Nephron (organoid): Measurements from ENCODE around the gene DNAH2.

Experiments
- H3K27ac Mint-ChIP-seq, 3 experiments: 2 replicates each; pipeline ENCODE4 v1.8.0; 2020; ENCODE audit warnings: mixed read lengths in 3 of 3, mild to moderate bottlenecking in 2 of 3, moderate library complexity in 1 of 3
- H3K27me3 Mint-ChIP-seq: 2 replicates; pipeline ENCODE4 v1.8.0; 2021; ENCODE audit warnings: low read depth, mild to moderate bottlenecking, moderate library complexity, mixed read lengths
- H3K36me3 Mint-ChIP-seq: 2 replicates; pipeline ENCODE4 v1.8.0; 2020; ENCODE audit warnings: low read depth, mixed read lengths
- H3K4me1 Mint-ChIP-seq: 2 replicates; pipeline ENCODE4 v1.8.0; 2020; ENCODE audit warnings: mixed read lengths
- H3K4me3 Mint-ChIP-seq, 3 experiments: 2 replicates each; pipeline ENCODE4 v1.8.0; 2020; ENCODE audit warnings: mild to moderate bottlenecking in 3 of 3, mixed read lengths in 3 of 3, moderate library complexity in 2 of 3
- H3K9me3 Mint-ChIP-seq: 2 replicates; pipeline ENCODE4 v1.8.0; 2020; ENCODE audit warnings: mixed read lengths
- CTCF ChIP-seq, 3 experiments: fragments of 200-600 bp; sonication (generic); IDR thresholded peaks; one replicate each; pipeline ENCODE4 v1.5.0; 2021; ENCODE audit warnings: antibody characterized with exemption in 3 of 3; ENCODE audit not compliant: unreplicated experiment in 3 of 3

The DNAH2 gene

DNA sequence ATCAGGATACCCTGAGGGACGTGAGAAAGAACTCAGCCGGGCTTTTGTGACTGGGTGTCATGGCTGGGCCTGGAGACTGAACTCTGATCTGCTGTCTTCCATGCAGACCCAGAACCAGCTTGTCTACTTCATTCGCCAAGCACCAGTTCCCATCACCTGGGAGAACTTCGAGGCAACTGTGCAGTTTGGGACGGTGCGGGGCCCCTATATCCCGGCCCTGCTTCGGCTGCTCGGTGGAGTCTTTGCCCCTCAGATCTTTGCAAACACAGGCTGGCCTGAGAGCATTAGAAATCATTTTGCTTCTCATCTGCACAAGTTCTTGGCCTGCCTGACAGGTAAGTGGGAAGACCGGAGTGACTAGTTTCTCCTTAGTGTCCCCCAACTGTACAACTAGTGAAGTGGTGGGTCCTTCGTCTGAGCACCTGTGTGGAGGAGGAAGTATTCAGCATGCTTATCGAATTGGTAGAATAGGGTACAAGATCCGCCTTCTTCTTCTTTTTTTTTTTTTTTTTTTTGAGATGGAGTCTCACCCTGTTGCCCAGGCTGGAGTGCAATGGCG is 15.5 kb downstream of the DNAH2 start:
- Mint-ChIP-seq H3K36me3 (no peaks in the 10 kb centered on the region), H3K9me3 (no peaks in the 10 kb centered on the region), H3K4me1 (peaks cover 2% of the 10 kb centered on the region), H3K4me3 (no peak overlapping the region), H3K27ac (no peak overlapping the region), H3K27me3 (peaks cover 54% of the 10 kb centered on the region)
- no peak for TF ChIP-seq CTCF (IDR thresholded peaks at IDR 0.05; ENCODE audit: unreplicated experiment in 3 of 3)

DNA sequence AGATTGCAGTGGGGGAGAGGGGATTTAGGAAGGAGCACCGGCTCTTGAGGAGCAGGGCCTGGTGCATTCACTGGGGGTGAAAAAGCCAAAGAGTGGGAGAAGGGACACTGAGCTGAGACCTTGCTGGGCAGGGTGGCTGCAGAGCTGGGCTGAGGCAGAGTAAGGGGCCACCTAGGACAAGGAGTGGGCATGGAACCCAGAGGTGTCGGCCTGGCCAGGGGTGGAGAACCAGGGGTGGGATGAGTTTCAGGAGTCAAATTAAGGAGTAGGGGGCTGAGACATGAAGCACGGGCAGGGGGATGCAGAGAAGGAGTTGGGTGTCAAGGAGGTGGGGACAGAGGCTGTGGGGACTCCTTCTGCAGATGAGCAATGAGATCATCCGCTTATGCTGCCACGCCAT is 20.1 kb downstream of the DNAH2 start:
- Mint-ChIP-seq H3K27ac (no peak overlapping the region), H3K4me3 (no peak overlapping the region), H3K4me1 (no peaks in the 10 kb centered on the region), H3K9me3 (no peaks in the 10 kb centered on the region), H3K27me3 (peaks cover 54% of the 10 kb centered on the region), H3K36me3 (no peaks in the 10 kb centered on the region)
- TF ChIP-seq CTCF (IDR thresholded peaks at IDR 0.05; ENCODE audit: unreplicated experiment in 3 of 3): no peak

DNA sequence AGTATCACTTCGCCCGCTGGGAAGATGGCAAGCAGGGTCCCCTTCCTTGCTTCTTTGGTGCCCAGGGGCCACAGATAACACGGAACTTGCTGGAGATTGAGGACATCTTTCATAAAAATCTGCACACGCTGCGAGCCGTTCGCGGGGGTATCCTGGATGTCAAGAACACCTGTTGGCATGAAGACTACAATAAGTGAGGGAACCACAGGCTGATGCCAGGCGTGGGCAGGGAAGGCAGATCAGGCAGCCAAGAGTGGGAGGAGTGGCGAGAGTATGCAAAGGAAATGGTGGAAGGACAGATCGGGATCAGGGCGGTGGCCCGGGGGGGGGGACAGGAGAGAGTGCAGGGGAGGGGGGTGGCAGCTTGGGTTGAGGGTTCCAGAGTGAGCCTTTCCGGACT is 22.2 kb downstream of the DNAH2 start:
- peaks cover 9% of the 10 kb centered on the region for H3K4me1 Mint-ChIP-seq
- H3K27ac Mint-ChIP-seq: no peak overlapping the region
- H3K27me3 Mint-ChIP-seq: peaks cover 44% of the 10 kb centered on the region
- no peak for TF ChIP-seq CTCF (IDR thresholded peaks at IDR 0.05; ENCODE audit: unreplicated experiment in 3 of 3)
- no peaks in the 10 kb centered on the region for H3K9me3 Mint-ChIP-seq
- H3K4me3 Mint-ChIP-seq: no peak overlapping the region
- no peaks in the 10 kb centered on the region for H3K36me3 Mint-ChIP-seq

- peaks cover 43% of the 10 kb centered on the region for H3K27me3 Mint-ChIP-seq
- H3K36me3 Mint-ChIP-seq: no peaks in the 10 kb centered on the region
- peaks cover 9% of the 10 kb centered on the region for H3K4me1 Mint-ChIP-seq
- H3K27ac Mint-ChIP-seq: no peak overlapping the region
- H3K9me3 Mint-ChIP-seq: no peaks in the 10 kb centered on the region
- no peak for TF ChIP-seq CTCF (IDR thresholded peaks at IDR 0.05; ENCODE audit: unreplicated experiment in 3 of 3)
- no peak overlapping the region for H3K4me3 Mint-ChIP-seq
Measured at GRCh38 chr17:7740481-7741001, 23.0 kb downstream of the DNAH2 start.

DNA sequence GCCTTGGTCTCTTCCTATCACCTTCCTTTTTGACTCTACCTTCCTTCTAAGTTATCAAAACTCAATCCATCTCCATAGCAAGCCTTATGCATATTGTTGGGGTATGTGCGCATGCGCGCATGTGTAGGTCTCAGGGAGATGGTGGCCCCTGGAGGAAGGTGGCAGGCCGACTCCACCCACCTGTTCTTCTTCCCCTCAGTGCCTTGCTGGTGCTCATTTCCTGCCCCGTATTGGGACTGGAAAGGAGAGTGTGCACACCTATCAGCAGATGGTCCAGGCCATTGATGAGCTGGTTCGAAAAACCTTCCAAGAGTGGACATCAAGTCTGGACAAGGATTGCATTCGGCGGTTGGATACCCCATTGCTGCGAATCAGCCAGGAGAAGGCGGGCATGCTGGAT is 25.2 kb downstream of the DNAH2 start:
- TF ChIP-seq CTCF (IDR thresholded peaks at IDR 0.05; ENCODE audit: unreplicated experiment in 3 of 3): no peak
- peaks cover 16% of the 10 kb centered on the region for H3K4me1 Mint-ChIP-seq
- H3K36me3 Mint-ChIP-seq: no peaks in the 10 kb centered on the region
- peaks cover 23% of the 10 kb centered on the region for H3K27me3 Mint-ChIP-seq
- H3K27ac Mint-ChIP-seq: no peak overlapping the region
- no peaks in the 10 kb centered on the region for H3K9me3 Mint-ChIP-seq
- H3K4me3 Mint-ChIP-seq: no peak overlapping the region

DNA sequence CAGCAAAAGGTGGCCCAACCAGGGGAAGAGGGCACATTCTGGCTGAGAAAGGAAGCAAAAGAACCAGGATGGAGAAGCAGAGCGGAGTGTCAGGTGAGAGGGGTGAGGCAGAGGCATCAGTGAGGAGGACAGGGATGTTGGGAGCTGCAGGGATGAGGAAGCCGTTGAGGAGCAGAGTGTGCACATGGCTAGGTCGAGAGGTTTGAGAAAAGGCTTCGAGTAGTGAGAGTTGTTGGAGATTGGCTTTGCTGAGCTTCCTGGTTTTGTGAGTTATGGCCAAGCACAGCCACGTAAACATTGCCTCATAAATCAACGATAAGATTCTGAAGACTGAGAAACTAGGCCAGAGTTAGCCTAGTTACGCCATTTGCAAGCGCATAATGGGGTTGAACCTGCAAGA is 26.9 kb downstream of the DNAH2 start:
- no peak overlapping the region for H3K4me3 Mint-ChIP-seq
- peaks cover 22% of the 10 kb centered on the region for H3K4me1 Mint-ChIP-seq
- peaks cover 25% of the 10 kb centered on the region for H3K27me3 Mint-ChIP-seq
- H3K27ac Mint-ChIP-seq: no peak overlapping the region
- TF ChIP-seq CTCF (IDR thresholded peaks at IDR 0.05; ENCODE audit: unreplicated experiment in 3 of 3): no peak
- no peaks in the 10 kb centered on the region for H3K9me3 Mint-ChIP-seq
- H3K36me3 Mint-ChIP-seq: no peaks in the 10 kb centered on the region
